IMR-90 (cell line): Measurements from ENCODE around the gene RPL4. TPM values are rescaled to one million over a fixed set of nuclear protein-coding genes. Genes with fewer than 3 reads are reported as not detected.

Experiments
- ATAC-seq: fragments of 200-7000 bp; cut with Tn5 transposase; 2 replicates; pipeline ENCODE4 v1.9.1; 2020; ENCODE audit warnings: low read depth, mild to moderate bottlenecking, moderate library complexity
- BruUV-seq: library from RNA; stranded (reverse); fragments of 400-500 nt; replicated peaks from 2 replicates; lab custom pipeline; 2021; lab: Mats Ljungman, UMichigan
- CTCF ChIA-PET: fragments of 300-600 bp; formaldehyde crosslinking; extraction: SDS; loops from one replicate; lab custom pipeline; 2021; ENCODE audit warnings: antibody characterized with exemption; lab: Yijun Ruan, JAX
- POLR2A ChIA-PET: fragments of 300-600 bp; sonication (Branson Sonifier 250); formaldehyde crosslinking; loops from one replicate; lab custom pipeline; 2022; ENCODE audit warnings: antibody characterized with exemption; ENCODE audit not compliant: unreplicated experiment; lab: Charles Lee
- DNase-seq: peaks from one replicate; pipeline ENCODE4 v3.0.0; 2013
- H2AFZ ChIP-seq: replicated peaks from 2 replicates; pipeline ENCODE3; 2013; ENCODE audit warnings: low read length, mild to moderate bottlenecking; ENCODE audit not compliant: poor library complexity
- H2AK5ac ChIP-seq: 2 replicates; pipeline ENCODE4 v1.6.1; 2013; ENCODE audit warnings: low read depth, low read length, inconsistent platforms
- H2AK9ac ChIP-seq: replicated peaks from 2 replicates; pipeline ENCODE3; 2013; ENCODE audit warnings: mild to moderate bottlenecking, low read depth, low read length, moderate library complexity; ENCODE audit not compliant: poor library complexity
- H2BK120ac ChIP-seq: 2 replicates; pipeline ENCODE4 v1.6.1; 2013; ENCODE audit warnings: low read depth, low read length, inconsistent platforms
- H2BK15ac ChIP-seq: 3 replicates; pipeline ENCODE4 v1.6.1; 2013; ENCODE audit warnings: low read depth, low read length, inconsistent platforms
- H2BK20ac ChIP-seq: 2 replicates; pipeline ENCODE4 v1.6.1; 2013; ENCODE audit warnings: low read depth, mild to moderate bottlenecking, inconsistent platforms, low read length, moderate library complexity
- H2BK5ac ChIP-seq: 2 replicates; pipeline ENCODE4 v1.6.1; 2013; ENCODE audit warnings: mild to moderate bottlenecking, low read depth, low read length, inconsistent platforms; ENCODE audit not compliant: poor library complexity, severe bottlenecking
- H3K14ac ChIP-seq: replicated peaks from 2 replicates; pipeline ENCODE4 v1.6.1; 2013; ENCODE audit warnings: low read depth, low read length, inconsistent platforms
- H3K18ac ChIP-seq: 2 replicates; pipeline ENCODE4 v1.6.1; 2013; ENCODE audit warnings: low read depth, low read length, control low read depth
- H3K23ac ChIP-seq: 2 replicates; pipeline ENCODE4 v1.6.1; 2013; ENCODE audit warnings: low read depth, low read length, inconsistent platforms
- H3K27ac ChIP-seq: 2 replicates; pipeline ENCODE4 v1.5.1; 2013; ENCODE audit warnings: mild to moderate bottlenecking, control low read depth, low read length; ENCODE audit not compliant: insufficient read depth
- H3K27me3 ChIP-seq: 2 replicates; pipeline ENCODE4 v1.6.1; 2013; ENCODE audit warnings: low read length; ENCODE audit not compliant: control insufficient read depth, insufficient read depth
- H3K36me3 ChIP-seq: 2 replicates; pipeline ENCODE4 v1.6.1; 2013; ENCODE audit warnings: low read length, mixed read lengths; ENCODE audit not compliant: control insufficient read depth, insufficient read depth
- H3K4ac ChIP-seq: 2 replicates; pipeline ENCODE4 v1.6.1; 2013; ENCODE audit warnings: low read depth, low read length, inconsistent platforms
- H3K4me1 ChIP-seq: 2 replicates; pipeline ENCODE4 v1.6.1; 2013; ENCODE audit warnings: low read length, mixed read lengths; ENCODE audit not compliant: control insufficient read depth, insufficient read depth
- H3K4me2 ChIP-seq: 2 replicates; pipeline ENCODE4 v1.6.1; 2013; ENCODE audit warnings: low read depth, mild to moderate bottlenecking, control low read depth, low read length, moderate library complexity
- H3K4me3 ChIP-seq: 2 replicates; pipeline ENCODE4 v1.5.1; 2013; ENCODE audit warnings: low read depth, mild to moderate bottlenecking, control low read depth, low read length, moderate library complexity; ENCODE audit not compliant: insufficient read depth
- H3K56ac ChIP-seq: 2 replicates; pipeline ENCODE4 v1.6.1; 2013; ENCODE audit warnings: low read length, inconsistent platforms; ENCODE audit not compliant: insufficient read depth; ENCODE audit errors: extremely low read depth
- H3K79me1 ChIP-seq, 2 experiments: 2 replicates each; pipeline ENCODE4 v1.6.1; 2013; ENCODE audit warnings: low read length in 2 of 2, inconsistent platforms in 1 of 2, low read depth in 1 of 2
- H3K9ac ChIP-seq: 2 replicates; pipeline ENCODE4 v1.6.1; 2013; ENCODE audit warnings: low read depth, low read length, control low read depth
- H3K9me1 ChIP-seq: 2 replicates; pipeline ENCODE4 v1.6.1; 2013; ENCODE audit warnings: low read length, inconsistent platforms; ENCODE audit not compliant: insufficient read depth
- H3K9me3 ChIP-seq: 2 replicates; pipeline ENCODE4 v1.6.1; 2013; ENCODE audit warnings: low read length; ENCODE audit not compliant: control insufficient read depth, insufficient read depth
- H4K20me1 ChIP-seq: 2 replicates; pipeline ENCODE4 v1.6.1; 2013; ENCODE audit warnings: low read length, inconsistent platforms; ENCODE audit not compliant: insufficient read depth
- H4K5ac ChIP-seq: 2 replicates; pipeline ENCODE4 v1.6.1; 2013; ENCODE audit warnings: mild to moderate bottlenecking, low read depth, low read length, control low read depth
- H4K8ac ChIP-seq, 2 experiments: 2 replicates each; pipeline ENCODE4 v1.6.1; 2013; ENCODE audit warnings: low read depth in 2 of 2, low read length in 2 of 2, control low read depth in 1 of 2, inconsistent platforms in 1 of 2
- H4K91ac ChIP-seq: 2 replicates; pipeline ENCODE4 v1.6.1; 2013; ENCODE audit warnings: low read depth, low read length, inconsistent platforms; ENCODE audit not compliant: insufficient read depth
- BHLHE40 ChIP-seq: fragments of 150-350 bp; IDR thresholded peaks from 2 replicates; pipeline ENCODE4 v1.6.1; 2016; ENCODE audit warnings: mild to moderate bottlenecking, low read depth, low read length
- CEBPB ChIP-seq: IDR thresholded peaks from 2 replicates; pipeline ENCODE4 v1.6.1; 2012; ENCODE audit warnings: low read depth, low read length, improper control_type of control experiment
- CHD1 ChIP-seq: IDR thresholded peaks from 2 replicates; pipeline ENCODE4 v1.6.1; 2012; ENCODE audit warnings: low read depth, low read length, improper control_type of control experiment
- CTCF ChIP-seq: conservative IDR thresholded peaks from 2 replicates; pipeline ENCODE4 v1.5.1; 2012; ENCODE audit warnings: mild to moderate bottlenecking, low read depth, low read length, improper control_type of control experiment
- ELK1 ChIP-seq: fragments of 150-350 bp; IDR thresholded peaks from 2 replicates; pipeline ENCODE4 v1.6.1; 2016; ENCODE audit warnings: low read depth, mild to moderate bottlenecking, low read length, moderate library complexity, borderline replicate concordance
- FOS ChIP-seq: fragments of 150-350 bp; IDR thresholded peaks from 2 replicates; pipeline ENCODE4 v1.6.1; 2016; ENCODE audit warnings: low read depth, low read length
- MAFK ChIP-seq: IDR thresholded peaks from 2 replicates; pipeline ENCODE4 v1.6.1; 2012; ENCODE audit warnings: low read depth, low read length, improper control_type of control experiment
- MAZ ChIP-seq: IDR thresholded peaks from 2 replicates; pipeline ENCODE4 v1.6.1; 2012; ENCODE audit warnings: low read depth, mild to moderate bottlenecking, low read length, improper control_type of control experiment, moderate library complexity, borderline replicate concordance
- MXI1 ChIP-seq: IDR thresholded peaks from 2 replicates; pipeline ENCODE4 v1.6.1; 2012; ENCODE audit warnings: low read depth, mild to moderate bottlenecking, low read length, moderate library complexity, borderline replicate concordance
- NFE2L2 ChIP-seq: fragments of 150-350 bp; IDR thresholded peaks from 2 replicates; pipeline ENCODE4 v1.6.1; 2016; ENCODE audit warnings: low read depth, mild to moderate bottlenecking, low read length
- RFX5 ChIP-seq: IDR thresholded peaks from 2 replicates; pipeline ENCODE4 v1.8.0; 2012; ENCODE audit warnings: low read depth, mild to moderate bottlenecking, low read length, moderate library complexity
- SMC3 ChIP-seq: fragments of 150-350 bp; IDR thresholded peaks from 2 replicates; pipeline ENCODE4 v1.6.1; 2016; ENCODE audit warnings: low read depth, mild to moderate bottlenecking, antibody characterized with exemption, low read length, moderate library complexity
- USF2 ChIP-seq: fragments of 150-350 bp; IDR thresholded peaks from 2 replicates; pipeline ENCODE4 v1.6.1; 2017; ENCODE audit warnings: mild to moderate bottlenecking, antibody characterized with exemption, low read length, low read depth
- WGBS, 2 experiments: methylation state at CpG; one replicate each; pipeline versions ENCODE4 v1.1.5 to v1.1.7; 2013; ENCODE audit warnings: missing lambda C conversion rate in 2 of 2; ENCODE audit not compliant: insufficient read length in 1 of 2; ENCODE audit errors: extremely low coverage in 2 of 2; 5-methylcytosine and 5-hydroxymethylcytosine counted together
- dilution Hi-C: fragments of 300-500 bp; cut with HindIII; formaldehyde crosslinking; loops from one replicate; pipeline ENCODE4 v1.14.3; 2018; ENCODE audit warnings: low sequenced_read_pairs; ENCODE audit not compliant: unreplicated experiment
- in situ Hi-C: fragments of 300-500 bp; cut with MboI; formaldehyde crosslinking; loops from 3 replicates; pipeline ENCODE4 v1.14.3; 2019; ENCODE audit warnings: low sequenced_read_pairs, inconsistent platforms, mixed read lengths
- intact Hi-C: fragments of 100-400 bp; cut with micrococcal nuclease; formaldehyde crosslinking; loops from 2 replicates; pipeline ENCODE4 v1.10.0; 2022
- polyA plus RNA-seq, 3 experiments: library from polyadenylated mRNA; depleted of rRNA; stranded (reverse); fragments of >200 nt; gene quantifications; 2 replicates each; pipeline ENCODE4 v1.2.3, GENCODE V29; 2012; ENCODE audit warnings: low replicate concordance in 1 of 3
- total RNA-seq: library from RNA; depleted of rRNA; stranded (reverse); fragments of >200 nt; gene quantifications from 2 replicates; pipeline ENCODE4 v1.2.3, GENCODE V29; 2012

RPL4 gene
- total and polyA plus RNA-seq, 2 of the 4 experiments (the other 2 are of a cell fraction): 4,083 to 13,244 TPM

- no peak overlapping the region for H3K9ac ChIP-seq
- dilution Hi-C loops: no loop called here
- H2BK120ac ChIP-seq: no peak overlapping the region
- no peak overlapping the region for H2BK5ac ChIP-seq
- no peak overlapping the region for H4K91ac ChIP-seq
- peaks cover 1% of the 10 kb centered on the region; the same call in 1 of the 2 replicates for H3K36me3 ChIP-seq
- in situ Hi-C loops: no loop called here
- peak; percentile 60 for ATAC-seq
- peaks cover 25 to 39% of the 10 kb centered on the region in 2 experiments for H3K79me1 ChIP-seq
- peaks cover 2% of the 10 kb centered on the region for H4K20me1 ChIP-seq
- H3K56ac ChIP-seq: no peak overlapping the region
- no peak overlapping the region for H2AFZ ChIP-seq
- 0 out of 2 replicates have a peak overlapping the region, but pooled peaks have one; percentile 56 for H3K14ac ChIP-seq
- H3K23ac ChIP-seq: peak overlapping the region; percentile 18; the same call in 1 of the 2 replicates
- WGBS, 2 experiments: no CpG with 5 or more reads among the region's 8 CpGs
- H4K5ac ChIP-seq: no peak overlapping the region
- no peak overlapping the region for H3K4me3 ChIP-seq
- H3K27me3 ChIP-seq: no peaks in the 10 kb centered on the region
- no TSS peak for BruUV-seq
- CTCF ChIA-PET: interaction anchor here (0.9 to 1.4 kb wide), 2 partner anchors 9 to 25 kb away, joined by 3 read pairs; no protein-coding TSS in a partner anchor
- H3K4ac ChIP-seq: peak overlapping the region; percentile 15; the same call in 1 of the 2 replicates
- no peak overlapping the region for H2AK9ac ChIP-seq
- H2AK5ac ChIP-seq: peak overlapping the region; percentile 23; the same call in 1 of the 2 replicates
- peaks cover 9% of the 10 kb centered on the region for H3K4me1 ChIP-seq
- H3K18ac ChIP-seq: no peak overlapping the region
- no peak overlapping the region for H2BK15ac ChIP-seq
- peak overlapping the region in 1 of 2 experiments; percentile 67; a peak in 2 of 4 replicates for H4K8ac ChIP-seq
- H3K27ac ChIP-seq: no peak overlapping the region
- H2BK20ac ChIP-seq: no peak overlapping the region
- peak; percentile 50 for DNase-seq
- peak overlapping the region; percentile 23; the same call in 1 of the 2 replicates for H3K4me2 ChIP-seq
- POLR2A ChIA-PET: interaction anchor here (0.6 kb wide), 1 partner anchor 14 kb away, joined by 3 read pairs; no protein-coding TSS in a partner anchor
- peaks cover 7% of the 10 kb centered on the region; the same call in 1 of the 2 replicates for H3K9me1 ChIP-seq
- no peaks in the 10 kb centered on the region for H3K9me3 ChIP-seq
- intact Hi-C loops: no loop called here
- TF ChIP-seq MXI1 (no peak), SMC3 (no peak), NFE2L2 (no peak), CHD1 (no peak), MAZ (no peak), MAFK (no peak), FOS (no peak), USF2 (no peak; the same call in 1 of the 2 replicates), BHLHE40 (no peak), ELK1 (no peak), RFX5 (no peak), CTCF (no peak), CEBPB (no peak)
Measured at GRCh38 chr15:66472176-66472999, 32.3 kb downstream of the RPL4 start.
